HG03135 (cell line): Measurements from ENCODE around the gene MYO5B.
A peak's percentile ranks its signal among the peaks of the same experiment; 100 is the strongest.
"Not testable (repeated sequence)": the region's sequence is repeated elsewhere in the genome, so short reads cannot be mapped to it uniquely, and the experiment has no call there.

Source experiments
- ATAC-seq: cut with Tn5 transposase; IDR thresholded peaks from one replicate; pipeline ENCODE4 v1.9.1; 2021; ENCODE audit warnings: mild to moderate bottlenecking, moderate library complexity; ENCODE audit not compliant: unreplicated experiment

Gene MYO5B

DNA sequence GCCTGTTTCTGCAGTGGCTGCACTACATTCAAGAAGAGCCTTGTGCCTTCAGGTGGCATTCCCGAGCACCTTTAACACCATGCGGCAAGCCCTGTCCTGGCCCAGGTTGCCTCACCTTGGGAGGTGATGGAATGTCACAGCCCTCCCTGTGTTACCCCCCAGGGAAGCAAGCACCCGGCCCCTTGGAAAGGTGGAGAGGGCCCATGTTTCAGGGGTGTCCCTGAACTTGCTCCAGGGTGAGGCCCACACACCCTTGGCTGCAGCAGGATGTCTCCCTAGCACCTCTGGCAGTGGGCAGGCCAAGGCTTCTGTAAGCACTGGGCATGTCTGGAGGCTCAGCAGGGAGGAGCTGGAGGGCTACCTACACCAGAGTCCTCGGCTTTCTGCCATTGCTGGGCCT, 352.3 kb downstream of the MYO5B start:
- ATAC-seq, result no peak

DNA sequence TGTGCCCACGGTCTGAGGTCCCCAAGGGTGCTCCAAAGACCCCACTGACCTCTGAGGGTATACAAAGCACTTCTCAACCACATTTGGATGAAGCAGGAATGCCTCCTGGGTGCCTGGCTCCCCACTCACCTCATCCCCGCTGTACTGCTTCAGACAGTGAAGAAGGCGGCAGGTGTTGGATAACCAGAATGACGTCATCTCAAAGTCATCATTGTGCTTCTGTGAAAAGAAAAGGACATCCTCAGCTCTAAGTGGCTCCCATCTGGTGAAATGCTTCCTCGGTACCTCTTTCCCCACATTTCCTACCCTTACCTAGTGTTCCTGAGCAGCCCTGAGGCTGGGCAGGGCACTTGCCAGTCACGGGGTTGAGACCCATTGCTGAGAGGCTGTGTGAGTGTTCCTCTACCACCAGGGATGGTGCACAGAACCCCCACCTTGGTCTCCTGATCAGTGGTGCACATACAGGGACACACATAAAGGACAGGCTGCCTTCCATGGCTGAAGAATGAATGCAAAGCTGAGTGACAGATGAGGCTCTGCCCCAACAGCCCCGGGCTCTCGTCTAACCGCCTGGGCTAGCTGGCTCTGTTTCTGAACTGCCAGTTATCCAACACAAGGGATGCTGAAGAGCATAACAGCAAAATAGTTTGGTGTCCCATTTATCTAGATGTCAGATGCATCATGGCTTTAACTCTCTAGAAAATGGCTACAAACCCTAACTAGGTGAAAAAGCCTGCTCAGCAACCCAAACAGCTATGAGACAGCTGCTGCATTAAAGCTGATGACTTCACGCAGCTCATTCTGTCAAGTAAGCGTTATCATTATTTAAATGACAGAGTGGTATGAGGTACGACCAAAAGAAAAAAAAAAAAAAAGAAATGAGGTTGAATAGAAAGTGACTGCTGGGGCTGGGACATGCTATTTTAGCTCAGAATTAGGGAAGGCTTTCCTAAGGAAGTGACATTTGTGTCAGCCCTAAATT, 353.4 kb downstream of the MYO5B start:
- ATAC-seq, result no peak

DNA sequence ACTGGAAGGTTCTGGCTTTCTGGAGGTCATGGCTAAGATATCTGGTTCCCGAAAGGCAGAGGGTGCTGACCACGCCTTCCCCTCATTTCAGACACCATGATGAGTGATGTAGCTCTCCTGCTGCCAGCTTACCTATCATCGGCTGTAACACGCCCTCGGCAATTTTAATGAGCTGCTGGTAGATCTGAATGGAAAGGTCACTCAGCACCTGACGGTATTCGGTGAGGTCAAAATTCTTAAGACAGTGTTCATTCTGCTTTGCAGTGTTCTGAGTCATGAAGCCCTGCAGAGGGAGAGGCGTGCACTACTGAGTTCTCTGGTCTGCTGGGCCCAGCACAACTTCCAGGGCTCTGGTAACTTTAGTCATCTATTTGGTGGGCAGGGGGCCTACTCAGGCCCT, 355.9 kb downstream of the MYO5B start:
- no peak for ATAC-seq

DNA sequence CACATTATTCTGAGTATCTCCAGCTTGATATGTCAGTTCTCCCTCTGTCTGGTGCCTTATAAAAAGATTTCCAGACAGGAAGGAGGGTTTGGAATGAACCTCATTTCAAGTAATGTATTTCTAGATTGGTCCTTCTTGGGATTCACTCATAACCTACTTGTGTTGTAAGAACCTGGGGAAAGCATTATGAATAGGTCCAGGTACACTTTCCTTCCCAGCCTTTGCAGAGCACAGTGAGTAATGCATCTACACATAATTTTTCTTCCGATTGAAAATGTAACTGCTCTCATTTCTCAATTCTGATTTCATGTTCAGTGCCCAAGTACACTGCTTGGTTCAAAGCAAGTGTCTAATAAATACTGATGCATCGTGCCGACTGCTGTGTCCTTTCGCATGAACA, 356.6 kb downstream of the MYO5B start:
- ATAC-seq, result no peak

DNA sequence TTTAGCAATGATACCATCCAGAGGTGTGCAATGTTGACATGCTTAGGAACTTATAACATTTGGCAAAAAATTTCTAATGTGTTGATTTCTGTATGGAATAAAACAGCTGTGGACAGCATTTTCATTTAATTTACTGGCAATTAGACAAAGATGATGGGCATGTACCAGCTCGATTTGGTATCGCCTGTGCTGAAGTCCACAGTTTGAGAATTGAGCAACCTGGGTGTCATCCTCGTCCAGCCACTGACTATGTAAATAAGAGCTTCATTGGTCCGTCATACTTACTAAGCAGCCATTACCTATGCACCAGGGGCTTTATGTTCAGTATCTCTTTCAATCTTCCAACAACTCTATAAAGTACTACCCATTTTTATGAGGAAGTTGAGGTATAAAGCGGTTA, 357.1 kb downstream of the MYO5B start:
- no peak for ATAC-seq

DNA sequence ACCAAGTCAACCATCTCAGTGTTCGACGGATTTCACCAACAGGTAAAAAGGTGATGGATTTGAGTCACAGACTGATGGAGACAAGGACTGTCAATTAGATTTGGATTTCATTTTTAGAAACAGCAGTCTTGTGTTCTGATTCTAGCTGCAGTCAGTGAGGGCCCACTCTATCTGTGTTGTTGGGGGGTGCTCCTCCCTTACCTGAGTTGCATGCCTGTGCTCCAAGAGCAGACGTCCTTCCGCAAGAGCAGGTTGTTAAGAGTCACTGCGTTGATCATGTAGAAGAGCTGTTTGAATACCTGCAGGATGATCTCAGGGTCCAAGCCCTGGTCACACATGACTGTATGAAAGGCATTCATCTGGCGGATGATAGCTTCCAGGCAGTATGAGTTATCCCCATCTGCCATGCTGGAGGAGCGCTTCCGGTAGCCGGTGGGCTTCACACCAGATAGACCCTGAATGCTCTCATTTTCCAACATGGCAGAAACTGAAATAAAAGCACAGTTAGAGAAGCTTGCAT, 357.6 kb downstream of the MYO5B start:
- ATAC-seq, result not testable (repeated sequence)

DNA sequence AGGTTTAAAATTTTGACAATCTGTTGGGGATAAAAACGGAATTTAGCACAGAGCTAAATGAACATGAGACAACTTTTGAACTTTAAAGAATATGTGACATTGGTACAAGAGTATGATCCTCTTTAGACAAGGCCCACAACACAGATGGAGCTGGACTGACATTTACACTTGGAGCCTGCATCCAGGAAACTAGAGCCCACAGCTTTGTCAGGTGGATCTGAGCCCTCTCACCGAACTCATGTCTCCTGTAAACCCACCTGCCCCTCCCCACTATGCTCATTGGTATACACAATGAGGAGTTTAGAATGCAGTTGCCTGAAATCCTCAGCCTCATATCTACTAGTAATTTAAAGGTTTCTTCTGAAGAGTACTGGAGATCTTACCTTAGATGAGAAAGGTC, 359.5 kb downstream of the MYO5B start:
- ATAC-seq, result no peak

DNA sequence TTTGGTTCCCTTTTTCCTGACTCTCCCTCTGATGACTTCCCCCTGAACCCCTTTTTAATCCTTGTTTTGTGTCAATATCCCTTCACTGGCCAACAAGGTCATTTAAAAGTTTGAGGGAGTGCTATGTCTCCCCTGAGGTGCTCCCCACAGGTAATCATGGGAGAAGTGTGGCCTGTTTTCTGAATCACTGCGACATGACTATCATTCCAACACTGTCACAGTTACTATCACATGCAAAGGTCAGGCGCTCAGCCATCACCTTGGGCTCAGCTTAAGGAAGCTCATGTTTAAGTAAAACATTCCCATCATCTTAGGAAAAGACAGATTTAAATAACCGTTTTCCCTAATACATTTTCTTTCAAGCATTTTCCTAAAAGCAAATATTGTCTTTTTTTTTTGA, 360.7 kb downstream of the MYO5B start:
- ATAC-seq, result no peak

DNA sequence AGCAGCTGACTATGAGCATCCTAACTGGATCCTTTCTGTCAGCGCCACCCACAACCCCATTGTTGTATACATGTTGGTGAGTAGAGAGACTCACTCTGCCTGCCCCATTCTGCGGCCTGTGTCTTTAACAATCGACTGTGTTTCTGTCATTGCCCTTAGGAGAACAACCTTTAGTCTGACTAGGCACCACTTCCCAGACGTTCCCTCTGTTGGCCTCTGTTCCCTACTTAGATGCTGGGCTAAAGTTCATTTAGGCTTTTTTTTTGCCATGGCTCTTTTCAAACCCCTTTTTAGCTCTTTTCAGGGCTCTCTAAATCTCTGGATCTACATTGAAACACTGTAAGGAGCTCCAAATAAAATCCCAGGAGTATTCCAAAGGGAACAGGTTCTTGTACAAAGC, 361.1 kb downstream of the MYO5B start:
- no peak for ATAC-seq

DNA sequence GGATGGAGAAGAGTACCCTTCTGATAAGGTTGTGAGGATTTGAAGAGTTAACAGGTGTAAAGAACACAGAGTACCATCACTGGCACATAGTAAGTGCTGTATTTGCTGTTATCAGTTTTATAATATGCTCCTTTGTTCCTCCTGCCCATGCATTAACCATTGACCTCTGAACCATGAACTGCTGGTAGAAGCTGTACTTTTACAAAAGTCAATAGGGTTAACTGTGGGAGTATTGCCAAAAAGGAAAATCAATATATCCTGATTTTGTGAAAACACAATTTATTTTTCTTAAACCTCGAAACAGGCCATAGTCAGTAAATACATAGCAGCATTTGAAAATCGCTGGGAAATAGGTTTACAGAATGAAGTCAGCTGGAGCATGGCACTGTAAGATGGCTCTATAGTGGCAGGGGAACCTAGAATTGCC, 362.7 kb downstream of the MYO5B start:
- no peak for ATAC-seq

DNA sequence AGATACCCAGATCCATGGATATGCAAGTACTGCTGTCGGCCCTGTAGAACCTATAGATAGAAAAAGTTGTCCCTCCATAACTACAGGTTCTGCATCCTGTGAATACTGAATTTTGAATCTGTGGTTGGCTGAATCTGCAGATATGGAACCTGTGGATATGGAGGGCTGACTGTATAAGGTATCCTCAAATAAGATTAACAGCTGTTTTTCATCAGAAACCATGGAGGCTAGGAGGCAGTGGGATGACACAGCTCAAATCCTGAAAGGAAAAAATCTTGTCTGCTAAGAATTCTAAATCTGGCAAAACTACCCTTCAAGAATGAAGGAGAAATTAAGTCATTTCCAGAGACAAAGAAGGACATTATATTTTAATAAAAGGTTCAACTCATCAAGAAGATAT, 367.0 kb downstream of the MYO5B start:
- no peak for ATAC-seq

DNA sequence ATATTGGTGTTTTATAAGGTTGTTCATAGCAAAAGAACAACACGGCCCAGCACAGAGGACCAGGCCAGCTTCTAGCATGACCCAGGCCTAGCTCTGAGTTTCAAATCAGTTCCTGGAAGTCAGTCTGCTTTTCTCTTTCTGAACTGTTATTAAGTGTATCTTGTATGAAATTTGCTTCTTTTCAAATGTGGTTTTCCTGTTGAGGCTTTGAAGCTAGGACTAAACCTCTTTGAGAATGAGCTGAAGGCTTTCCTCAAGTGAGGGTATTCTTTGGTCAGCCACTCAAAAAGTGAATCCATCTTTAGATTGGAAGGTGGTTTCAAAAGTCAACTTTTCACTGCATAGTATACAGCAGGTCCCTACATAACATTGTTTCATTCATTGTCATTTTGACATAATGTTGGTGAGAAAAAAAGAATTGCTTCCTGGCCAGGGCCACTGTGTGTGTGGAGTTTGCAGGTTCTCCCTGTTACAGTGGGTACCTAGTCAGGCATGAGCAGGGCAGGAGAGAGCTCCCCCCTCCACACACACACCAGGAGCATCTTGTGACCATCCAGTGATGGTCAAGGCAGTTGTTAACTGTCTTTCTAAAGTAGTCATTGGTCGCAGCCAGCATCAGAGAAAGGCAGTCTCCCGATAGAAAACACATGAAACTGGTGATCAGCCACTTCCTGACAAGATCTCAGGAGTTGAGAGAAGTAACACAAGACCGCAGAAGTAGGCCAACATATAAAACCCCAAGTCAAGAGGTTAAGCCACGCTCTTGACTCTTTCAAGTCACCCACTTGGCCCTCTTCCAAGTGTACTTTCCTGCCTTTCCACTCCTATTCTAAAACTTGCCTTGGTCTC, 374.9 kb downstream of the MYO5B start:
- ATAC-seq, result peak; percentile 68

DNA sequence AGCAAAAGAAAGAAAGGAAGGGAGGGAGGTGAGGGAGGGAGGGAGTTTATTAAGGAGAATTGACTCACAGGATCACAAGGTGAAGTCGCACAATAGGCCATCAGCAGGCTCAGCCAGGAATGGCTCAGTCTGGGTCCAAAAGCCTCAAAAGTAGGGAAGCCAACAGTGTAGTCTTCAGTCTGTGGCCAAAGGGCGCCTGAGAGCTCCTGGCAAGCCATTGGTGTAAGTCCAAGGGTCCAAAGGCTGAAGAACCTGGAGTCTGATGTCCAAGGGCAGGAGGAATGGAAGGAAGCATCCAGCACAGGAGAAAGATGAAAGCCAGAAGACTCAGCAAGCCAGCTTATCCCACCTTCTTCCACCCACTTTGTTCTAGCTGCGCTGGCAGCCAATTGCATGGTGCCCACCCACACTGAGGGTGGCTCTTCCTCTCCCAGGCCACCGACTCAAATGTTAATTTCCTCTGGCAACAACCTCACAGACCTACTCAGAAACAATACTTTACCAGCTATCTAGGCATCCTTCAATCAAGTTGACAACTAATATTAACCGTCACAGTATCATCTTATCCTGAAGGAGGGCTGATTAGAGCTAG, 375.8 kb downstream of the MYO5B start:
- no peak for ATAC-seq

DNA sequence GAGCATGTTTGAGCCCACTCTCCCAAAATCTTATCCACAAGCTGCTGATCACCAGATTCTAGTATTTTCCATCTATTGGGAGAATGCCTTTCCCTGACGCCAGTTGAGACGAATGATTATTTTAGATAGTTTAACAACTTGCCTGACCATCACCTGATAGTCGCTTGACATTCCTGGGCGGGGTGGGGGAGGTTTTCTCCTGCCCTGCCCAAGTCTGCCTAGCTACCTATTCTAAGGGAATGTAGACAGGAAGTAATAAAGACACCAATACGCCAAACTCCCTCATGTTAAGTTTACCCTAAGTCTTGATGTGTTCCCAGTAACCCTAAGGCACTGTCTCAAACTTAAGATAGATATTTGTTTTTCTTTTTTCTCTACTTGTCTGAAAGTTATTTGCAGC, 377.0 kb downstream of the MYO5B start:
- no peak for ATAC-seq

DNA sequence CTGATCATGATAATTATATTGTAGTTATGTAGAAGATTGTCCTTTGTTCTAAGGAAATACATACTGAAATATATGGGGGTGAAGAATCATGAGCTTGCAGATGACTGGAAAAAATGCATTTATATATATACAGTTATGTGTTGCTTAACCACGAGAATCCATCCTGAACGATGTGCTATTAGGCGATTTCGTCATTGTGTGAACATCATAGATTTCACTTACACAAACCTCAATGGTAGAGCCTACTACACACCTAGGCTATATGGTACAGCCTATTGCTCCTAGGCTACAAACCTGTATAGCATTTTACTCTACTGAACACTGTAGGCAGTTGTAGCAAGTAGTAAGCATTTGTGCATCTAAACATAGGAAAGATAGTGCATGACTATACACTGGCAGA, 379.0 kb downstream of the MYO5B start:
- no peak for ATAC-seq

DNA sequence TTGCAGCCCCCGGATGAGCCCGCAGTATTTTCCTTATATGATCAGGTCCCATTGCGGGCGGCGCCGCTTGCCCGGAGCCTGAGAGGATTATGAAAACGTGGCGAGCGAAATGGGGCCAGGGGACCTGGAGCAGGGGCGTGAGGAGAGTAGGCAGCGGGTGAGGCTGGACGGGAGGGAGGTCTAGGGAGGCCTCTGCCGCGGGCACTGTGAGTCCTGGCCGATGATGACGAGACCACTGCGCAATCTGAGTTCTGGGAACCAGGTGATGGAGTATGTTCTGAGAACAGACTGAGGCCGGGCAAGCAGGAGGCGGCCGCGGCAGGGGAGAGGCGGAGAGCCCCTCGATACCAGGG, 380.8 kb downstream of the MYO5B start:
- peak; percentile 35 for ATAC-seq

DNA sequence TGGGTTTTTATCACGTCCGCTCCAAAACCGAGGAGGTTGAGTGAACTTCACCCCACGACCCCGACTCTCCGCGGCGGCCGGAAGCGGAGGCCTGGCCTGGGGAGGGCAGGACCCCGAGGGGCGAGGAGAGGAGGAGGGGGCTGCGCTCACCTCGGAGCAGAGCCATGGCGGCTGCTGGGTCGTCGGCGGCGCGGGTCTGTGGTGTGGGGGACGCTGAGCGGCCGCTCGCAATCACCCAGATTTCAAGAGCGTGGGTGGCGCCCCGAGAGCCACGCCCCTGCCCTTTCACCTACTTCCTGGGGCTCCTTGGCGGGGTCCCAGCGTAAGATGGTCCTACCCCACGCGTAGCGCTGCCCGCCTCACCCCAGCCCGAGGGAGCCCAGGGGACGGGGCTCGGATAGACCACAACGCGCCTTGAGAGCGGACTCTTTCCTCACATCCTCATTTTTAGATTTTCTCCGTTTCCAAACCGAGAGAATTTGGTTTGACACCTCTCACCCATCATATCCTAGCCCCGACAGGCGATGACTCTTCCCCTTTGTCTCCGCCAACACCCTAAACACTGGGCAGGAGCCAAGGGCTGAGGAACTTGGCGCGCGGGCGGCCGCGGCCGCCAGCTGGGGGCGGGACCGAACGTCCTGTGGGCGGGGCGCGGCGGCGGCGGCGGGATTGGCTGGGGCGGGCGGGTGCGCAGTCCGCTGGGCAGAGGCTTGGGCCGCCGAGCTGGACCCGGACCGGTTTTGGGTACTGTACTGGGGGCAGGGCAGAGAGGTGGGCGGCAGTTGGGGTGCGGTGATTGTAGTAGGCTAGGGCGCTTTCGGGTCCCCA, 381.4 kb downstream of the MYO5B start, which contains the start of gene ACAA2:
Gene ACAA2, minus strand, starts transcription at position 215 of the 828 bp plus-strand sequence. Its CDS starts 49 bp downstream, at position 166.
- peak; percentile 79 for ATAC-seq

DNA sequence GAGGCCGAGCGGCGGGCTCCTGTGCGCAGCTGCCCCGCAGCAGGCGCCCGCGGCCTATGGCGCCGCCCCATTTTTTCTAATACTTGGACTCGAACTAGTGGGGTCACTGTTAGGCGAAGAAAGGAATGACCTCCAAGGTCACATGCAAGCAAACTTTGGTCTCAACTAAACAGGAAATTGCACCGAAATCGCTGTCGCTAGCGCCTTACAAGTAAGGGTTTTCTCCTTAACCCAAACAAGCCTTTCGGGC, 382.0 kb downstream of the MYO5B start:
- ATAC-seq, result peak; percentile 26

DNA sequence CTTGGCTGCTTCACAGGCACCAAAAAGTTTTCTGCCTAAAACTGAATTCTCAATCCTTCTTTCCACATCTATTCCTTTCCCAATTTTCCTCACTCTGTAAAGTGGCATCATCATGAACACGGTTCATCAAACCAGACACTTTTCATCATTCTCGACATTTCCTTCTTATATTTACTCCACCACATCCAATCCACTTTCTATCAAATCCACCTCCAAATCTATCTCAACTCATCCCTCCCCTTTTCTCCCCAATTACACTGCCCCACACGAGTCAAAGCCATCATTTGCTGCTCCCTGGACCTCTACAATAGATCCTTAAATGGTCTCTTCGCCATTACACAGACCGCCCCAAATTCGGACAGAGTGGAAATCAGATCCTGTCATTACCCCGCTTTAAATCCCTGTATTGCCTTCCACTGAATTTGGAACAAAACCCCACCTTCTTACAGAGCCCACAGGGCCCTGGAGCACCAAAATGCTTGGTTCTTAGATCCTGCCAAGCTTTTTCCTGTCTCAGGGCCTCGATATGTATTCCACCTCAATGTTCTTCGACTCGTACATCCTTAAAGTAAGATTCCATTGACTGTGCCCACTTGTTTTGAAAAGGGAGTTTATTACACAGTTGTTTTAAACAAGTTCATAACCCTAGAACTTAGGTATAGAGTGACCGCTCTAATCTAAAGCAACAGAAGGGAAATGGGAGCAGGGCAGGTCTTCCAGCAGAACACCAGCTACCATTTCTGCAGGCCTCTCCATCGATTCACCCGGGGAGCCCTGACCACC, 382.5 kb downstream of the MYO5B start:
- no peak for ATAC-seq
